B cell (primary cell): Measurements from ENCODE around the gene SLC5A10. TPM values are rescaled to one million over a fixed set of nuclear protein-coding genes. Genes with fewer than 3 reads are reported as not detected.

ENCODE experiments used
- ATAC-seq: fragments of 200-7000 bp; cut with Tn5 transposase; one replicate; pipeline ENCODE4 v1.10.0; 2021; ENCODE audit warnings: low read depth, mild to moderate bottlenecking, moderate number of reproducible peaks, moderate library complexity
- CTCF ChIA-PET: fragments of 350-600 bp; sonication (Branson Sonifier 250); formaldehyde crosslinking; loops from one replicate; lab custom pipeline; 2021; ENCODE audit warnings: antibody characterized with exemption, inconsistent platforms; lab: Charles Lee
- POLR2A ChIA-PET: fragments of 350-600 bp; sonication (Branson Sonifier 250); formaldehyde crosslinking; loops from one replicate; lab custom pipeline; 2021; ENCODE audit warnings: antibody characterized with exemption; lab: Charles Lee
- DNase-seq: peaks from one replicate; pipeline ENCODE4 v3.0.0; 2013
- H2AFZ ChIP-seq: 2 replicates; pipeline ENCODE4 v1.6.1; 2012; ENCODE audit warnings: mild to moderate bottlenecking, low read depth, low read length; ENCODE audit not compliant: insufficient read depth, poor library complexity, severe bottlenecking
- H3K27ac ChIP-seq, 2 donors: 1 replicate in 1 of 2; 2 replicates in 1 of 2; pipeline ENCODE4 v1.5.1; 2012 to 2013; ENCODE audit warnings: low read length in 2 of 2, mild to moderate bottlenecking in 2 of 2, moderate library complexity in 1 of 2
- H3K27me3 ChIP-seq, 4 experiments: fragments of 200-600 bp in 1 of 4; sonication (generic) in 1 of 4; replicated peaks in 1 of 4; 1 replicate in 2 of 4; 2 replicates in 2 of 4; pipeline versions ENCODE4 v1.6.1 to v1.7.0; 2013 to 2016; ENCODE audit warnings: low read length in 3 of 4, mild to moderate bottlenecking in 2 of 4, mixed read lengths in 1 of 4, moderate library complexity in 1 of 4; ENCODE audit not compliant: insufficient read depth in 4 of 4, control insufficient read depth in 3 of 4; ENCODE audit errors: control extremely low read depth in 1 of 4
- H3K36me3 ChIP-seq, 2 experiments: replicated peaks in 1 of 2; 1 replicate in 1 of 2; 2 replicates in 1 of 2; pipeline versions ENCODE4 v1.6.1 to v1.7.1; 2013; ENCODE audit warnings: low read length in 1 of 2; ENCODE audit not compliant: insufficient read depth in 2 of 2, control insufficient read depth in 1 of 2; ENCODE audit errors: control extremely low read depth in 1 of 2, extremely low read depth in 1 of 2
- H3K4me1 ChIP-seq, 2 donors: fragments of 200-600 bp in 1 of 2; sonication (generic) in 1 of 2; 1 replicate in 1 of 2; 2 replicates in 1 of 2; pipeline versions ENCODE4 v1.5.1 to v1.6.1; 2013 to 2017; ENCODE audit warnings: low read length in 2 of 2; ENCODE audit not compliant: control insufficient read depth in 2 of 2, insufficient read depth in 2 of 2
- H3K4me2 ChIP-seq: replicated peaks from 2 replicates; pipeline ENCODE3; 2012; ENCODE audit warnings: mild to moderate bottlenecking, low read depth, low read length; ENCODE audit not compliant: poor library complexity, severe bottlenecking
- H3K4me3 ChIP-seq, 5 experiments: fragments of 200-600 bp in 1 of 5; sonication (generic) in 1 of 5; 1 replicate in 3 of 5; 2 replicates in 2 of 5; pipeline versions ENCODE4 v1.5.1 to v1.7.0; 2011 to 2016; ENCODE audit warnings: low read length in 4 of 5, mild to moderate bottlenecking in 4 of 5, low read depth in 2 of 5, control low read depth in 1 of 5, moderate library complexity in 1 of 5; ENCODE audit not compliant: insufficient read depth in 1 of 5; ENCODE audit errors: control extremely low read depth in 1 of 5, extremely low read depth in 1 of 5
- H3K79me2 ChIP-seq: fragments of 200-600 bp; sonication (generic); one replicate; pipeline ENCODE4 v1.6.0; 2016; ENCODE audit warnings: low read length; ENCODE audit not compliant: control insufficient read depth, insufficient read depth
- H3K9ac ChIP-seq: fragments of 200-600 bp; sonication (generic); 2 replicates; pipeline ENCODE4 v1.6.1; 2017; ENCODE audit warnings: mild to moderate bottlenecking, low read length, moderate library complexity
- H3K9me3 ChIP-seq, 3 donors: one replicate each; pipeline versions ENCODE4 v1.6.1 to v1.7.1; 2013; ENCODE audit warnings: low read length in 2 of 3; ENCODE audit not compliant: control insufficient read depth in 2 of 3, insufficient read depth in 1 of 3; ENCODE audit errors: control extremely low read depth in 1 of 3
- H4K20me1 ChIP-seq: 2 replicates; pipeline ENCODE4 v1.6.0; 2012; ENCODE audit warnings: mild to moderate bottlenecking, low read length; ENCODE audit not compliant: insufficient read depth, control insufficient read depth, poor library complexity, severe bottlenecking
- H3K27ac Mint-ChIP-seq: one replicate; pipeline ENCODE4 v1.8.0; 2021; ENCODE audit warnings: mixed read lengths
- H3K27me3 Mint-ChIP-seq: one replicate; pipeline ENCODE4 v1.8.0; 2021; ENCODE audit warnings: mixed read lengths
- H3K4me1 Mint-ChIP-seq: one replicate; pipeline ENCODE4 v1.8.0; 2021; ENCODE audit warnings: mixed read lengths
- H3K4me3 Mint-ChIP-seq: one replicate; pipeline ENCODE4 v1.8.0; 2021; ENCODE audit warnings: mixed read lengths
- H3K9me3 Mint-ChIP-seq: one replicate; pipeline ENCODE4 v1.8.0; 2022; ENCODE audit warnings: mixed read lengths; ENCODE audit not compliant: insufficient read depth
- EZH2 ChIP-seq: IDR thresholded peaks from 2 replicates; pipeline ENCODE4 v1.6.1; 2012; ENCODE audit warnings: borderline replicate concordance, low read depth, mild to moderate bottlenecking, moderate library complexity, low read length; ENCODE audit not compliant: insufficient read depth, poor library complexity, severe bottlenecking
- WGBS: methylation state at CpG from one replicate; pipeline ENCODE4 v1.1.5; 2013; ENCODE audit warnings: missing lambda C conversion rate; ENCODE audit not compliant: insufficient coverage; 5-methylcytosine and 5-hydroxymethylcytosine counted together
- intact Hi-C: fragments of 100-400 bp; cut with micrococcal nuclease; formaldehyde crosslinking; loops from one replicate; pipeline ENCODE4 v1.10.0; 2022
- polyA plus RNA-seq: library from polyadenylated mRNA; depleted of rRNA; stranded (reverse); fragments of >200 nt; gene quantifications from 2 replicates; pipeline ENCODE4 v1.2.3, GENCODE V29; 2012
- total RNA-seq, 2 donors: library from RNA; stranded (reverse); fragments of 120-200 nt in 1 of 2; gene quantifications; 1 replicate in 1 of 2; 2 replicates in 1 of 2; pipeline versions ENCODE4 v1.2.3 to v1.2.4, GENCODE V29; 2013 to 2022
- TF ChIP-seq, protein P1 (sequence below): fragments of 200-600 bp; IDR thresholded peaks from one replicate; pipeline ENCODE4 v1.8.0; 2022; ENCODE audit warnings: antibody characterized with exemption, mild to moderate bottlenecking

Gene SLC5A10
- total and polyA plus RNA-seq, 2 donors (not counting 1 experiment from before 2014, with no cell fraction given), result not detected

DNA sequence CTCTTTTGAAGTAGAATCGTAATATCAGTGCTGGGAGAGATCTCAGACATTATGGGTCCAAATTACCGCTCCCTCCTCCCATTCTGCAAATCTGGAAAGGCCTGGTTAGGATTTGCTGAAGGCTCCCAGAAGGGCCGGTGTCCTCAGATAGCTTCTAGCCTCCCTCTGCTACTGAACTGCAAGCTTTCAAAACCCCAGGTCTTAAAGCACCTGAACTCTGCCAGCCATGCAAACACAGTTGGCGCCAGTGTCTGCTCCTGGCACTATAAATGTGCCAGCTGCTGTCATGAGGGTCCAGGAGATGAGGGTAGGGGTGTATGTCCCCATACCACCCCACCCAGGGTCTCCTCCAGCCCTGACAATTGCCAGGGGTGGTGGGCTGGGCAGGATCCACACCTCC lies 24.2 kb downstream of the SLC5A10 start:
- no peak for TF ChIP-seq EZH2
- TF ChIP-seq, protein P1, sequence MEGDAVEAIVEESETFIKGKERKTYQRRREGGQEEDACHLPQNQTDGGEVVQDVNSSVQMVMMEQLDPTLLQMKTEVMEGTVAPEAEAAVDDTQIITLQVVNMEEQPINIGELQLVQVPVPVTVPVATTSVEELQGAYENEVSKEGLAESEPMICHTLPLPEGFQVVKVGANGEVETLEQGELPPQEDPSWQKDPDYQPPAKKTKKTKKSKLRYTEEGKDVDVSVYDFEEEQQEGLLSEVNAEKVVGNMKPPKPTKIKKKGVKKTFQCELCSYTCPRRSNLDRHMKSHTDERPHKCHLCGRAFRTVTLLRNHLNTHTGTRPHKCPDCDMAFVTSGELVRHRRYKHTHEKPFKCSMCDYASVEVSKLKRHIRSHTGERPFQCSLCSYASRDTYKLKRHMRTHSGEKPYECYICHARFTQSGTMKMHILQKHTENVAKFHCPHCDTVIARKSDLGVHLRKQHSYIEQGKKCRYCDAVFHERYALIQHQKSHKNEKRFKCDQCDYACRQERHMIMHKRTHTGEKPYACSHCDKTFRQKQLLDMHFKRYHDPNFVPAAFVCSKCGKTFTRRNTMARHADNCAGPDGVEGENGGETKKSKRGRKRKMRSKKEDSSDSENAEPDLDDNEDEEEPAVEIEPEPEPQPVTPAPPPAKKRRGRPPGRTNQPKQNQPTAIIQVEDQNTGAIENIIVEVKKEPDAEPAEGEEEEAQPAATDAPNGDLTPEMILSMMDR, result no peak
- Histone ChIP-seq H3K79me2 (no peaks in the 10 kb centered on the region), H3K27me3 (no peaks in the 10 kb centered on the region), H2AFZ (no peak overlapping the region), H3K4me1 (no peaks in the 10 kb centered on the region), H3K27ac (no peak overlapping the region), H3K36me3 (peaks cover 0 to 28% of the 10 kb centered on the region in 2 experiments), H3K4me3 (no peak overlapping the region), H3K4me2 (no peak overlapping the region), H3K9me3 (no peaks in the 10 kb centered on the region), H4K20me1 (no peaks in the 10 kb centered on the region), H3K9ac (no peak overlapping the region)
- ChIA-PET CTCF (no interaction called here), POLR2A (interaction anchor here (0.6 kb wide), 1 partner anchor 15 kb away, joined by 3 read pairs; no protein-coding TSS in a partner anchor)
- DNase-seq (no peak), ATAC-seq (no peak)
- no peak overlapping the region for H3K4me3 Mint-ChIP-seq
- WGBS, result 50% methylated on average over 2 of the region's 4 CpGs
- intact Hi-C loops, result no loop called here
- no peak overlapping the region for H3K27ac Mint-ChIP-seq
- H3K27me3 Mint-ChIP-seq, result no peaks in the 10 kb centered on the region
- no peaks in the 10 kb centered on the region for H3K9me3 Mint-ChIP-seq
- H3K4me1 Mint-ChIP-seq, result no peaks in the 10 kb centered on the region

DNA sequence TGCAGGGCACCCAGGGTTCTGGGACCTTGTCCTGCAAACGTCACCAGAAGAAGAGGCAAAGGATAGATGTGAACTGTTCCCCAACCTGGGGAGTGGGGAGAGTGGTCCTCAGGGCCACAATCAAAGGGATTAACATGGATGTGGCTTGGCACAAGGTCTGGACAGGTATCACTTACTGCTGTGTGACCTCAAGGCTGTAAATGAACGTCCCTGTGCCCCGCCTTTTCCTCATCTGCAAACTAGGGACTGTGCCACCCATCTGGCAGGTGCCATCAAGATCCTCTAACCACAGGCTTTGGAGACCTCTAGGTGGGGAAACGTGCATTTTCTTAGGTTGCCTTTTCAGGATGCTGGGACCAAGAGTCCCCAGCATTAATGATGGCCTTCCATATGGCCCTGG lies 25.1 kb downstream of the SLC5A10 start:
- Histone ChIP-seq H3K27ac (no peak overlapping the region), H3K4me1 (no peaks in the 10 kb centered on the region), H3K36me3 (peaks cover 0 to 25% of the 10 kb centered on the region in 2 experiments), H3K9ac (no peak overlapping the region), H4K20me1 (no peaks in the 10 kb centered on the region), H3K9me3 (no peaks in the 10 kb centered on the region), H2AFZ (no peak overlapping the region), H3K79me2 (no peaks in the 10 kb centered on the region), H3K4me2 (no peak overlapping the region), H3K27me3 (no peaks in the 10 kb centered on the region), H3K4me3 (no peak overlapping the region)
- 97% methylated on average over 4 of the region's 4 CpGs for WGBS
- H3K27ac Mint-ChIP-seq, result no peak overlapping the region
- no peak overlapping the region for H3K4me3 Mint-ChIP-seq
- POLR2A ChIA-PET, result no interaction called here
- TF ChIP-seq, protein P1, result no peak
- TF ChIP-seq EZH2, result no peak
- intact Hi-C loops, result no loop called here
- no peaks in the 10 kb centered on the region for H3K27me3 Mint-ChIP-seq
- ATAC-seq, result no peak
- DNase-seq, result no peak
- CTCF ChIA-PET, result no interaction called here
- H3K4me1 Mint-ChIP-seq, result no peaks in the 10 kb centered on the region
- H3K9me3 Mint-ChIP-seq, result no peaks in the 10 kb centered on the region
